GM12892 (cell line): Measurements from ENCODE around the gene TSC22D4.

Source experiments
- DNase-seq: peaks from one replicate; pipeline ENCODE4 v3.0.0; 2011; ENCODE audit not compliant: insufficient read length
- FAIRE-seq: peaks from 2 replicates; lab custom pipeline; 2011; peaks lifted over from hg19 to GRCh38; lab: Jason Lieb, UNC
- POLR2A ChIP-seq: IDR thresholded peaks from 2 replicates; pipeline ENCODE4 v1.6.1; 2011; ENCODE audit warnings: low read depth, low read length, control low read depth
- POLR2AphosphoS5 ChIP-seq: IDR thresholded peaks from 2 replicates; pipeline ENCODE4 v1.6.1; 2011; ENCODE audit warnings: low read depth, low read length, control low read depth
- TAF1 ChIP-seq: IDR thresholded peaks from 2 replicates; pipeline ENCODE4 v1.6.1; 2011; ENCODE audit warnings: low read depth, mild to moderate bottlenecking, control low read depth, low read length, borderline replicate concordance

The TSC22D4 gene

DNA sequence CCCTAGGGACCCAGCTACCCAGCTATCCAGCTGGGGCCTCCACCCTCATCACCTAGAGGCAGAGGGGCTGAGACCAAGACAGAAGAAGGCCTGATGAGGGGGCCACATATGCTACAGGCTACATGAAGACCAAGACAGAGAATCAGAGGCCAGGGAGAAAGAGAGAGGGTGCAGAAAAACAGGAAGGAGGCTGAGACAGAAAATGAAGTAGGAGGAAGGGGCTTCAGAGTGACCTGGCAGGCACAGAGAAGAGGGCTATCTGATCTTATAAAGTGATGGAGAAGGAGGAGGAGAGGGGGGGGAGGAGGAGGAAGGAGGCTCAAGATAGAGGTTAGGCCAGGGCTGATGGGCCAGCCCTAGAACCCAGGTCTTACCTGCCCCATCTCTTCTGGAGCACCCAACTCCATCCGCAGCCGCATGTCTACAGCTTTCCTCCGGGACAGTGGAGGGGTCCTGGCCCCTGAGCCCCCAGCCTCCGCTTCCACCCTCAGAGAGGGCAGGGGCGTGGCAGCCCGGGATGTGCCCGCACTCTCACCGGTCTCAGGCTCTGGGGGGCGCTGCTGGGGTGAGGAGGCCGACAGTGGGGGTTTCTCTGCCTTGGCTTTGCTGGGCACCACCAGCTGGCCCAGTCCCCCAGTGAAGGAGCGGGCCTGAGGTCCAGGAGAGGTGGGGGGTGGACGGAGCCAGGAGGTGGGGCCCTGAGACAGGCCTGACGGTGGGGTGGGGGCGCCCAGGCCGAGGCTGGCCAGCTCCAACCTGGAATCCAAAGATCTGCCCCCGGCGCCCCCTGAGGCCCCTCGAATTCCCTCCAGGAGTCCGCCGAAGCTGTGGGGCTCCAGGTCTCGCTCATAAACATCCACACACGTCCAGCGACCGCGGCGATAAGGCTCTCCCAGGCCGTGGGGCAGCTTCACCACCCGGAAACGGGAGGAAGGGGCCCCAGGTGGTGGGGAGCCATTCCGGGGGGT, 1.8 kb downstream of the TSC22D4 start:
- no peak for TF ChIP-seq TAF1
- TF ChIP-seq POLR2AphosphoS5, result no peak
- TF ChIP-seq POLR2A, result no peak
- no peak for DNase-seq
- FAIRE-seq, result no peak

DNA sequence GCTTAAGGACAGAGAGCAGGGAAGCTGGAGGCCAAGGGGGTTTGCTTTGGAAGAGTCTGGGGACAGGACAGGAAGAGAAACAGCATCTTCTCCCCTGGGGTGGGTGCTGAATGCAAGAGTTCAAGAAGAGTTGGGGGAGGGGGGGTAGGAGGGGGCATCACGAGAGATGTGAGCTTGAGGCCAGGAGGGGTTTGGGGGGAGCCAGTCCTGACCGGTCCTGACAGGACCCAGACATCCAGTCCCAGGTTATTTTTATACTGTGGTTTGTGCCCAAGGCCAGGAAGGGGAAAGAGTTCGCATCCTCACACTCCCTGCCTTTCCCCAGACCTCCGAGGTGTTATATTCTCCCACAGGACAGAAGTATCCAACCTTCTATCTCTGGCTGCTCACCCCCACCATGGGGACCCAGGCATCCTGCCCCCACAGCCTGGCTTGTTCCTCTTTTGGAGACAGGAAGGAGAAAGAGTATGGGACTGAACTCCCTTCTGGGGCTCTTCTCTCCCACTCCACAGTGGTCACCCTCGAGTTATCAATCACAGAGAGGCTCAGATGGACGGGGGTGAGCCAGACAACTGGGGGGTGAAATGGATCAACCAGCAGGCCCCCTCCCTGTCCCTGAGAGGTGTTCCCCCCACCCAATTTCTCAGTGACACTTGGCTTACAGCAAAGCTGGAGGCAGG, 2.8 kb downstream of the TSC22D4 start:
- no peak for DNase-seq
- TF ChIP-seq POLR2A, result no peak
- TF ChIP-seq POLR2AphosphoS5, result no peak
- no peak for TF ChIP-seq TAF1
- FAIRE-seq, result no peak

DNA sequence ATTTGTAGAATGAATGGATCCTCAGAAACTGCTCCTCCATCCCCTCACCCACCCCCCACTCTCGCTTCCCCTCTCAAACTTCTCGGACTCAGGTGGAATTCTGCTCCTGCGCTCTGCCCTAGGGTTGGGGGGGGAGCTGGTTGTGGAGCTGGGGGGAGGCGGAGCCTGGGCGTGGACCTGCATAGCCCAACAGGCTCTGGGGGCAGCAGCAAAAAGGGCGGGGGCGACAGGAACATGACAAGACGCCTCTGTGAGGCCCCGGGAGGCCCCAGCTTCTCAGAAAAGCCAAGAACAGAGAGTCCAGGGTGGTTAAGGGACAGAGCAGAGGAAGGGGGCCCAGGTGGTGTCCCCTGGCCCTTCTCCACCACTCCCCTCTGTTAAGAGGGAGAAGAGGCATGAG, 3.5 kb downstream of the TSC22D4 start:
- DNase-seq, result no peak

DNA sequence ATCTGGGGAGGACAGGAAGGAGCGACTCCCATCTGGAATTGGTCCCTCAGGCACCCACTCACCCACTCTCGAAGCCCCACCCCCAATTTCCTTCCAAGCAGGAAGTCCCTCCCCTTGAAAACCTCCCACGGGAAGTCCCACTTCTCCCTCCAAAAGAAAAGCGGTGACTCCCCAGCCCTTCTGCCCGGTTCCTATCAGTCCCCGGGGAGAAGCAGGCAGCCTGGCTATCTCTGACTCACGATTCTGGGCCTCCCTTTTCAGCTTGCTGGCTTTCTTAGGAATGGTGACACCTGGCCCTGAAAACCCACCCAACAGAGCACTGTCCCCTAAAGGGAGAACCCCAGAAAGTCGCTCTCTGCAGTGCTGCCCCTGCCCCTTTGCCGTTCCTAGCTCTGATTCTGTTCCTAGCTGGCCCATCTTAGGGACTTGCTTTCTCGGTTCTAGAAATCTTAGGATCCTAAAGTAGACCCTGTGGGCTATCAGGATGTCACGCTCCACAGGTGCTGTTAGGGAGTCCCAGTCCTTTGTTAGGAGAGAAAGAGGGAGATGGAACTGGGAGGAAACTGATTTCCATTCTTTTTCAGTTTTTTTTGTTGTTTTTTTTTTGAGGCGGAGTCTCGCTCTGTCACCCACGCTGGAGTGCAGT, 6.0 kb downstream of the TSC22D4 start:
- no peak for TF ChIP-seq POLR2AphosphoS5
- no peak for TF ChIP-seq POLR2A
- TF ChIP-seq TAF1, result no peak
- FAIRE-seq (no peak), DNase-seq (no peak)

More for the DNA sequence above, 3.5 kb downstream of the TSC22D4 start:
- FAIRE-seq, result no peak
- no peak for TF ChIP-seq POLR2A
- no peak for TF ChIP-seq TAF1
- TF ChIP-seq POLR2AphosphoS5, result no peak

DNA sequence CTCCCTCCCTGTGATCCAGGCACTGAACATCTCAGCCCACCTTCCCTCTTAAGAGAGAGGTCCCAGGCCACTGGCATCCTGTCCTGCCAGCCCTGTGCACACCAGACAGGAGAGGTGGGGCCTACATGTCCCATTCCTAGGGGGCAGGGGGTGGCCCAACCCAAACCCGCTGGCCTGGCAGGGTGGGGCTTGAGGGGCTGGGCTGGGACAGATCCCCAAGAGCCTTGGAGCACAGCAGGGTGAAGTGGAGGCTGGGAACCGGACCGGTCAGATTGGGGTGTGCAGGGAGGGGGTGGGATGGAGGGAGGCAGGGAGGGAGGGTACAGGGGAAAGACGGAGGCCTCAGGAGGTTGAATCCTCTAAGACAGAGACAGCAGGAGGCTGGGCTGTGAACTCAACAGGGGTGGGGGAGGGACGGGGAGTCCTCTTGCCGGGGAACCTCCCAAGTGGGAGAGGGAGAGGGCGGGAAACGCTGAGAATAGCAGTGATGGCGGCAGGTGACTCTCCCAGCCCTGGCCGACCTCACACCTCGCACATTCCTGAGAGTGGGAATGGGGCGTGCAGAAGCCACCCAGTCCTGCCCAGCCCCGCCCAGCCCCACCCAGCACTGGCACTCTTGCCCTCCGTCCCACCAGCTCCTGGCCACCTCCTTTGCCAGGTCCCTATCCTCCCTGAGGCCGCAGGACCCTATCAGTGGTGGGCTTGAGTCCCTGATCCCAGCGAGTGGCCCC, 6.7 kb downstream of the TSC22D4 start:
- FAIRE-seq (no peak), DNase-seq (no peak)
- TF ChIP-seq POLR2A, result no peak
- TF ChIP-seq POLR2AphosphoS5, result no peak
- TF ChIP-seq TAF1, result no peak

DNA sequence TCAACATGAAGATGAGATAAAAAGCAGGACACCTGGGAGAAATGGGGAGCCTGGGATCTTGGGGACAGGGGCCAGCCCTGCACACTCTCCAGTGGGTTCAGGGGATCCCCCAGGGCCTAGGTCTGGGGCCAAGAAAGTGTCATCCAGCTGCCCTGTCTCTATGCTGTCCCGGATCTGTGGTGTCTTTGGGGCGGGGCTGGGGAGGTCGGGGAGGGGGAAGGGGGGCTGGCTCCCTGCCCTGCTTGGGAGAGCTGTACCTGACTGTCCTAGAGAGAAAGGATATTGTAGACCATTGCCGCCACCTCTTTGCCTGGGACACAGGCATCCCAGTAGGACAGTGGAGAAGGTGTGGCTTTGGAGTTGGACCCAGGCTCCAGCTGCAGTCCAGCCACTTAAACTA, 8.0 kb downstream of the TSC22D4 start:
- TF ChIP-seq POLR2AphosphoS5 (no peak), POLR2A (no peak), TAF1 (no peak)
- FAIRE-seq, result no peak
- no peak for DNase-seq

DNA sequence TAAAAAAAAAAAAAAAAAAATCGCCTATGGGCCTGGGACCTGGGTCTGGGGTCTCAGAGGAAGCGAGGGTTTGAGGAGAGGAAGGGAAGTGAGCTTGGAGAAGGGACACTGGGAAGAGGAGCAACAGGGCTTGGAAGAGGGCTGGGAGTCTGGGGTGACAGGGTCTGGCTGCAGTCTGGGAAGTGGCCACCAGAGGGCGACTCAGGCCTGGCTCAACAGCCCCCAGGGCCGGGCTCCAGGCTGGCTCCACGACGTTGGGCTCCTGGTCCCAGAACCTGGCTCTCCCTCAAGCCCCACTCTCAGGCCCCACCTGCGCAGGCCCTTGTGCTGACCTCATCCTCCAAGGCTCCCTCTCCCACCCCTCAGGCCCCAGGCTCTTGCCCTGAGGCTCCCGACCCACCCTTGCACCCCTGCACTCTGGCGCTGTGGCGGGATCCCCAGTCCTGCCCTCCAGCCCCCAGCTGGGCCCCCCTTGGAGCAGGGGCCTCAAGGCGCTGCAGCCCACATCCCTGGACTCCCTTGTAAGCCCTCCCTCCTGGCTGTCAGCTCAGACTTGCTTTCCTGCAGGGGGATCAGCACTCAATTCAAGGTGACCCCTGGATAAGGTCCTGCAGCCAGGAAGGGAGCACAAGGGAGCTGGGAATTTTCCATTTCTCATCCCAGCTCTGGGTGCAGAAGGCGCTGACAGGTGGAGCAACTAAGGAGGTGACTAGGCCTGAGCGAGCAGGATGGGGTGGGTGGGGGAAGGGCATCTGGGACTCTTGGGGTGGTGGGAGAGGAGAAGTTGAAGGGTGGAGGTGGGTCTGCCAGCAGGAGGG, 9.6 kb downstream of the TSC22D4 start:
- TF ChIP-seq POLR2AphosphoS5 (no peak), POLR2A (no peak), TAF1 (no peak)
- DNase-seq (peak; percentile 98), FAIRE-seq (peak; percentile 48)

DNA sequence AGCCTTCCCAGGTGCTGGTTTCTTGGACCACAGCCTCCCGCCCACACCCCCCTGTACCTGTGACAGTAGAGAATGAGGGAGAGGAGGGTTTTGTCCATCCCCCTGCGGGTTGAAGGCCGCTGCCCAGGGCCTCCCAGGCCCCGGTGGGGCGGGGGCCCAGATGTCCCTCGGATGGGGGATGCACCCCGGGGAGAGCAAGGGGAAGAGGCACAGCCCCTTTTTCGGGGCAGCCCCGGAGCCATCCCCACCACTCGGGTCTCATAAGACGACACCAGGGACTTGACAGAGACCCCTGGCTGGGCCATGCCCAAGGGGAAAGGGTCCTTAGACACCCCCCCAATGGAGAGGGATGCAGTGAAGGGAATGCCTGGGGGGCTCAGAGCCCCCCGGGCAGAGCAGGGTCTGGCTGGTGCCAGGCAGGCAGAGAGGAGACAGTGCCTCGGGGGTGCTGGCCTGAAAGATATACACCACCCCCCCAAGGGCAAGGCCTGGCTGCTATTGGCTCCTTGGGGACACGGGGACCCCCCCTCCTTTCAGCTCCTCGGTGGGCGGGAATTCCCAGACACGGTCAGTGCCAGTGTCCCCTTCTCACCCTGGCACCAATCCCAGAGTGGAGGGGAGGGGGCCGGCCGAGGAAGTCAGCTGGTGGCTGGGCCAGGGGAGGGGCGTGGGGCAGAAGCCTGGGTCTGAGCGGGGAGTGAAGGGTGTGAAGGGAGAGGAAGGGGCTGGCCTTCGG, 11.2 kb downstream of the TSC22D4 start:
- TF ChIP-seq POLR2AphosphoS5, result no peak
- TF ChIP-seq TAF1, result no peak
- TF ChIP-seq POLR2A, result no peak
- FAIRE-seq (no peak), DNase-seq (no peak)

DNA sequence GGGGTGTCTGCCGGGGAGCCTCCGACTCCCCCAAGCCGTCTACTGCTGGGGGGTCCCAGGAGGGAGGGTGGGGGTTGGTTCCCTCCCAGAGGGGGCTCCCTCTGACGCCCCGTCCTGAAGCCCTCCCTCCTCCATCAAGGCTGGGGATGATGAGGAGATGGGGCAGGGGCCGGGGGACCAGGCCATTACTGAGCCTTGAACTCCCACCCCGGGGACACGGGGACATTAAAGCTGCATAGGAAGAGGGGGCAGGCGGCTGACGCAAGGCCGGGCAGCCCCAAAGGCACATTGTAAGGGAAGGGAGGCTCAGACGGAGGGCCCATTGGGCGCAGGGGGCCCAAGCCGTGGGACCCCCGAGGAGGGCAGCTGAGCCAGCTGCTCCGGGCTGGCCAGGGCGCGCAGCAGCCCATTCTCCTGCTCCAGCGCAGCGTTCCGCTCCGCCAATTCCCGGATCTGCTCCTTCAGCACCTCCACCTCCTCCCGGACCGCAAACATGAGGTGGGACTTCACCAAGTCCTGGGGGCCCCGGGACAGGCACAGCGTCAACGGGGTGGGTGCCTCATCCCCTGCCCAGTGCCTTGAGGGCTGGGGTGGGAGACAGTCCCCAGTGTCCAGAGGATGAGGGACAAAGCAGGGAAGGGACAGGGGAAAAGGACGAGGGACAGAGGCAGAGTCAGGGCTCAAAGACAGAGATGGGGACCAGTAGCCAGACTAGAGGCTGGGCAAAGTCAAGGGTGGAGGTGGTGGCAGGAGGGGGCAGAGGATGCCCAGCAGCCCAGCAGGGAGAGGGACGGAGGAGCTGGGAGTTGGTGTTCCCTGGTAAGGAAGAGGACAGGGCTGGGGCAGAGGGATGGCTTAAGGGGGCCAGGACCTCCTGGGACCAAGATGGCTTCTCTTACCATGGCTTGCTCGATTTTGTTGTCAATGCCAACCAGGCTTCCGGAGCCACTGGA, 12.1 kb downstream of the TSC22D4 start:
- FAIRE-seq, result no peak
- TF ChIP-seq POLR2A (no peak), POLR2AphosphoS5 (no peak), TAF1 (no peak)
- DNase-seq, result no peak
